GM21367 (cell line): Measurements from ENCODE around the gene GNAZ.
"Not testable (repeated sequence)": the region's sequence is repeated elsewhere in the genome, so short reads cannot be mapped to it uniquely, and the experiment has no call there.

Experiments
- ATAC-seq: cut with Tn5 transposase; IDR thresholded peaks from one replicate; pipeline ENCODE4 v1.9.1; 2021; ENCODE audit not compliant: unreplicated experiment

The GNAZ gene

DNA sequence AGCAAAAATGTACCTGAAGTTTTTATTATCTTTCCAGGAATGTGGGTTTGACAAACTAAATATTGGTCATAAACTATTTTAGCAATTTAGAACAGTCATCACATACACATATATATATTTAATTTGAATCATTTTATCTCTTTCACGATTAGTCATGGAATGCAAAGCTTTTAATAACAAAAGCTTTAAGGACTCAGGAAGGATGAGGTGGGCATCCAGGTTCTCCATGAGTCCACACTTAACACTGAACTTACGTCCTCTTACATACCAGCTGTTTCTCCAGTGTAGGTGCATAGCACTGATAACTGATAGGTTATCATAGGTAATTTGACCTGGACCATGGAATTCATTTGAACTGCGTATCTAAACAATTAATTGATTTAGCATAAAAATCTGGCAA, 28.1 kb upstream of the GNAZ start:
- no peak for ATAC-seq

DNA sequence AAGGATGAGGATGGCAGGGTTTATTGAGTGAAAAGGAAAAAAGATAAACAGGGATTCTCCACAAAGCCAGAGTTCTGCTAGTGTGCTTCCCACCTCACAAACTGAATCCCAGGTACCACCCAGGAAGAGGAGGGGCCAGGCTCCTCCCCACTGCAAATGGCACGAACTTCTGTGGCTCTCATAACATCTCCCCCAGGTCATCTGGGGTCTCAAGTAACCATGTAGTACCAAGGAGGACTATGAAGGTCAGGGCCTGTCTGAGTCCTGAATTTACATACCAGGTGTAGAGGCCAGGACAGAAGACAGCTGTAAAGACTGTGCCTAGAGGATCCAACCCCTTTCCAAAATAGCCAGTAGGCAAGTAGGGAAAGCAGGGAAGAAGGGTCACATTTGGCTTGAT, 25.7 kb upstream of the GNAZ start:
- ATAC-seq = no peak

DNA sequence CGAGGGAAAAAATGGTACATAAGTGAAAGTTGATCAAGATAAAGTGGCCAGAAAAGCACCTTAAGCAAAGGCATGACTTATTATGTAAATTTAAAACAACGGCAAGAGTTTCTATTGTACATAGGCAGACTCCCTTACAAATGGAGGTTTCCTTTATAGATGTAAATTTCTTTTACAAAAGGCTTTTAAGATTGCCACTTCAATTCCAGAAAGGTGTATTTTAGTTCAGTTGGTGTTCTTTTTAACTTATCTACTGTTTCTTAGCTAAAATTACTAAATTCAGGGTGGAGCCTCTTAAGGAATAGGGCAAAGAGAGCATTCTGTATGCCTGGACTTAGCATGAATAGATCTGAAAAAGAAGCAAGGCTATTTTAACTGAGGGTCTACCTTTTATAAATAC, 24.9 kb upstream of the GNAZ start:
- ATAC-seq = no peak

DNA sequence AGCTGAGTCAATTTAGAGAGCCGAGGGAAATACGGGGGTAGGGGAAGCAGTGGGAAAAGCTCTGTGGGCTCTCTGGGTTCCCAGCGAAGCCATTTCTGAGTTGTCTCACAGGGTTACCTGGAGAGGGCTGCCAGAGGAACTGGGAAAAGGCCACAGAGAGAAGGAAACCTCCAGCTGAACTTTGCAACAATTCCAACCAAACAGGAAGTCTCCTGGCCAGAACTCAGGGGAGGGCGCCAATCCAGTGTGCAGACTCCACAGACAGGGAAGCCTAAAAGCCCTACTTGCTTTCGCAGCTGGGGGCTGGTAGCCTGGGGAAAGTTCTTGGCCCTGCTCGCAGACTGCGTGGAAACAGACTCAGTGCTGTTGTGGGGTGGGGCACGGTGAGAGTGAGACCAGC, 23.1 kb upstream of the GNAZ start:
- ATAC-seq = no peak

DNA sequence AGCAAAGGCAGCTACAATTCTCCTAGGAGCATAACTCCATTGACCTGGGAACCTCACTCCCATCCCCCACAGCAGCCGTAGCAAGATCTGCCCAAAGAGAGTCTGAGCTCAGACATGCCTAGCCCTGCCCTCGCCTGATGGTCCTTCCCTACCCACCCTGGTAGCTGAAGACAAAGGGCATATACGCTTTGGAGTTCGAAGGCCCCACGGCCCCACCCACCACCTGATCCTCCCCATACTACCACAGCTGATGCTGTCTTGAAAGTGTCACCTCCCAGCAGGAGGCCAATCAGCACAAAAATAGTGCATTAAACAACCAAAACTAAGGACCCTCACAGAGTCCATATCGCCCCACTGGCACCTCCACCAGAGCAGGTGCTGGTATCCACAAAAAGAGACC, 22.6 kb upstream of the GNAZ start:
- ATAC-seq = no peak

DNA sequence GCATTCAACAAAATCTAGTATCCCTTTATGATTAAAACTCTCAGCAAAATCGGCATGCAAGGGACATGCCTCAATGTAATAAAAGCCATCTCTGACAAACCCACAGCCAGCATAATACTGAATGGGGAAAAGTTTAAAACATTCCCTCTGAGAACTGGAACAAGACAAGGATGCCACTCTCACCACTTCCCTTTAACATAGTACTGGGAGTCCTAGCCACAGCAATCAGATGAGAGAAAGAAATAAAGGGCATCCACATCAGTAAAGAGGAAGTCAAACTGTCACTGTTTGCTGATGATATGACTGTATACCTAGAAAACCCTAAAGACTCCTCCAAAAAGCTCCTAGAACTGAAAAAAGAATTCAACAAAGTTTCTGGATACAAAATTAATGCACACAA, 19.8 kb upstream of the GNAZ start:
- ATAC-seq = not testable (repeated sequence)

DNA sequence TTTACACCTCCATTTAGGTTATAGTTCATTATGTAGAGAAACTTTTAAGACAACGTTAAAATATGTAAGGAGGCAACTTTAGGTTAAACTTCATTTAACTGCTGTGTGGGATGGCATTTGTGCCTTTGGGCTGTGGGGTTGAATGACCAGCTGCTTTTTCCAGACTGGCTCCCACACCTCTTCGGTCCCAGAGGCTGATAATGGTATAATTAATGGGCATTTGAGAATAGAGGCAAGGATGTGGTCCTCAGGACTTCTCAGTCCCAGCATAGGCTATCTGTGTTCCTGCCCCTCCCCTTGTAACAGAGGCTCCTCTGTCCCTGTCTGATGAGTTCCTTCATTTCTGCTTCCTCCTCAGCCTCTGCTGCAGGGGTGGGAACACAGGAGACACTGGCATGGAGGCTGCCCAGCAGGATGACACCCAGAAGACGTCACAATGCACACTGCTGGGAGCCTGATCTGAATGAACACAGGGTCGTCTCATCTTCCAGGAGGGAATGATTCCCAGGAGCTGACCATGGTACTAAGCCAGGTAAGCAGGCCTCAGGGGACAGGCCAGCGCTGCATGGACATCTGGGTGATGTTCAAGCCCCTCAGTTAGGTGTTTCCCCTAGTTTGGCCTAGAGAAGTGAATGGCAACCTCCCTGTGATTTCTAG, 17.1 kb upstream of the GNAZ start:
- ATAC-seq = no peak

DNA sequence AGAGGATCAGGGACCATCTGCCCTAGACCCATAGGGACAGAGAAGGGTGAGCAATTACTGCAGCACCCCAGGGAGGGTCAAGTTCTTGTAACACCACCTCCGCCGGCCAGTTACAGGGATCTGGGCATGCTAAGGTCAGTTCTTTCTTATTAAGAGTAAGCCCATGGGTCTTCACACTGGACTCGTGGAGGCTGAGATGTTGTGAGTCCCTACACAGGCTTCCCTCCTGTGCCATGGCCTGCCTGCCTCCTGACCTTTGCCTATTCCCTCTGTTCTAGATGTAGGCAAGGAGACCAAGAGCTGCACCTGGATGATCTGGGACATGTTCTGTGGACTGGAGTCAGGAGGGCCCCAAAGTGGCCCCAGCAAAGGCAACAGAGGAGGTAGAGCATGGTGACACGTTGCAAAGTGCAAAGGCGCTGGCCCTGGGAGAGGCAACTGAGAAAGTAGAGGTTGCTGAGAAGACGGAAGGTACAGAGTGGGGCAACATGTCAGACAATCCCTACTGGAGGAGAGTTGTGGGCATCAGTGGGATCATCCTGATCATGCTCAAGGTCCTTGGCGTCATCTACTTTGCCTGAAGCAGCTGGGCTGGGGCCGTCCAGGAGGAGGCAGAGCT, 16.3 kb upstream of the GNAZ start:
- ATAC-seq = no peak

DNA sequence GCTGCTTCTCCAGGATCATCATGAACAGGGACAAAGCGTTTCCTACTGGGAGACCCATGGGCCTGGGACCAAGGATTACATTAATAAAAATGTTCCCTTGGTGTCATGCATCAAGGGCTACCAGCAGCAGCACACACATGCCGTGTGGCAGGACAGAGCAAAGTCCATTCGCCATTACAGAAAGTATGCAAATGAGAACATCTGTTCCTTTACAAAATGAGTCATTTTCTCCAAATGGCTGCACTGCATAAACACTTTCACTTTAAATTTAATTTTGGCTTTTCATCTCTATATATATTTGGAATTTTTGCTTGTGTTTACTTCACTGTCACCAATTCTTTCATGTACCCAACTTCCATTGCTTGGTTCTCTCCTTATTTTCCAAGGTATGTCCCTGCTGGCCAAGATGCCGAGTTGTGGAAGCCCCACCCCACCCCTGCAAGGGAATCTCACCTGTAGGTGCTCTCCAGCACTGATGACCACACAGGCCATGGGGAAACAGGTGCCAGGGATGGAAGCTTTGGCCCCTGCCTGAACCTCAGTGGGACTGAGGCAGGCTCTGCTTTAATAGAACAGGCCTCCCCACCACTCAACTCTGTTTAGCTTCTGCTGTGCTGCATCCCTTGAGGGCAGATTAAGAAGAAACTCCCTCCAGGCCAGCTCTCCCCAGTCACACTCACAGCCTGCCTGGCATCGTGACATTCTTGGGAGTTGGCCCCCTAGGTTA, 15.6 kb upstream of the GNAZ start:
- ATAC-seq = no peak

DNA sequence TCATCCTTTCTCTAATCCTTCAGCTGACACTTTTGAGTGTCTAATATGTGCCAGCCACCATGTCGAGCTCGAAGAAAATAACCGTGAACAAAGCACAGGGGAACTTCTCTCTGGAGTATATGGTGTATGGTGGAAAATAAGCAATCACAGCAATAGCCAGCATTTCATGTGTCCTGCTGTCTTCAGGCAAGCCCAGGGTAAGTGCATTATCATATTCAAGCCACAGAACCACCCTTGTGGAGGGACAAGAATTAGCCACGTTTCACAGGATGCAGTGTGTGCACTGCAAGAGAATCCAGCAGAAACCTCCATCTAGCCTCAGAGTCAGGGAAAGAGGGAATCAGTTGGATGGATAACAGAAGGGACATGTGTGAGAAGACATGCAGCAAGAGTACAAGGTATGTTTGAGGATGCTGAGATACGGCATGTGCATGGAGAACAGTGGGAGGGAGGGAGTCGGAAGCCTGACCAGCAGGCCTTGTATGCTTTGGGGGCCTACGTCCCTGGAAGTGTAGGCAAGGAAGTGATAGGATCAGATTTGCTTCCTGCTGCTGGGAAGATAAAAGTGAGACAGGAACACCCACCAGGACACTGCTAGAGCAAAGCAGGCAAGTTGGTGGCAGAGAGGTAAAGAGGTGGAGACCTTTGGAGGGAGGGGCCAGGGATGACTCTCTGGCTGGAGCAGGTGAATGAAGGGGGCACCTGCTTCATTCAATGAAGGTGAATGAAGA, 14.7 kb upstream of the GNAZ start:
- no peak for ATAC-seq

DNA sequence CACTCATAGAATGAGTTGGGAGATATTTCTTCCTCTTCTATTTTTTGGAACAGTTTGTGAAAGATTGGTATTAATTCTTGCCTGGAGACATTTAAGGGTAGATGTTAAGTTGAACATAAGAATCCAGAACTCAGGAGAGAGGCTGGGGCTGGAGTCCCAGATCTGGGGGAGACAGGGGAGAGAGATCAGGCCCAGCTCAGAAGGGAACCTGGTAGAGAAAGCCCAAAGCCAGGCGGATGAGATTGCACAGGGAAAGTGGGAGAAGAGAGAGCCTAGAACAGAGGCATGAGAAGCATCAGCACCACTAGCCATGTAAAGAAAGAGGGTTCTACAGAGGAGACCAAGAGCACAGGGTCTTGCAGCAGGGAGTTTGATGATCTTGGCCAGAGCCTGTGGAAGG, 13.0 kb upstream of the GNAZ start:
- no peak for ATAC-seq

DNA sequence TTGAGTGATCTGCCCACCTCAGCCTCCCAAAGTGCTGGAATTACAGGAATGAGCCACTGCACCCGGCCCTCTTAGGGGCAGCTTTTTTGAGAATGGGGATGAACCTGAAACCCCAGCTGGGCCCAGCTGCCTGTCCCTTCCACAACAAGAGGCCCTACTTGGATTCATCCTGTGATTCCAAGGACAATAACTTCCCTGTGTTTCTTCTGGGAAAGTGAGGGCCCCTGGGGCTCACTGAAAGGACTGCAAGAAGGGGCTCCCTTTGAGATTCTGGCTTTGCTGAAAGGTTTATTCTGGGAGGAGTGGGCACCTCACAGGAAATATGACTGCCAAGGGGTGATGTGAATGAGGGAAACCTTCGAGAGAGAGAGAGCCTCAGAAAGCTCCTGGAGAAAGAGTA, 12.3 kb upstream of the GNAZ start:
- ATAC-seq = no peak

DNA sequence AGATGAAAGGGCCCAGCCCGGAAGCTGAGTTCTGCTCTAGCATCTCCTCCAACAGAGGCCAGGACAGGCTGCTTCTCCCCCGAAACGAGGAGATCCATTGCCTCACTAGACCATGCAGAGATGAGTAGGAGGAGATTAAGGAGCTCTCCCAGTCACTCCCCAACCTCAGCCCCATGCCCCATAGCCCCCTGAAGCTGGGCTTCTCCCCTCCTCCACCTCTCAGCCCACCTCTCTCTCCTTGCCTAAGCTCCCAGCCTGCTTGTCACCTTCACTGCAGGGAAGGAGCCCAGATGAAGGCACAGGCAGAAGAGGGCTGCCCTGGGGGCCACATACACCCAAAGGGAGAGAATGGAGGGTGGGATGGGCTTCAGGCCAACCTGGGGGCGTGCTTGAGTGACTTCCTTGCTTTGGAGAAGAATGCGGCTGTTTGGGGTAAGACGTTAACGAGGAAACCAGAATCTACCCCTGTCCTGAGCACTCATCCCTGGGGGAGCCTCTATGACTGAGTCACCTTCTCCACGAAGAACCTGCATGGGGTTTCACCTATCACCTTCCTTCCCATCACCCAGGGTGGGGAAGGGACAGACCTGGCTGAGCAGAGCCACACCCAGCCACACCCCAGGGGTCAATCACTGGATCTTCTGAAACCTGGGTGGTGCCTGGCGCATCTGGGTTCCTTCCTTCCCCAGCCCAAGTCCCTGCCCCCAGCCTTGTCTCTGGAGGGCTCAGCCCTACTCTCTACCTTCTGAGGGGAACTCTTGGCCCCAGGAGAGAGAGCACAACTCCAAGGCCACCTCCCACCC, 11.6 kb upstream of the GNAZ start:
- ATAC-seq = no peak

DNA sequence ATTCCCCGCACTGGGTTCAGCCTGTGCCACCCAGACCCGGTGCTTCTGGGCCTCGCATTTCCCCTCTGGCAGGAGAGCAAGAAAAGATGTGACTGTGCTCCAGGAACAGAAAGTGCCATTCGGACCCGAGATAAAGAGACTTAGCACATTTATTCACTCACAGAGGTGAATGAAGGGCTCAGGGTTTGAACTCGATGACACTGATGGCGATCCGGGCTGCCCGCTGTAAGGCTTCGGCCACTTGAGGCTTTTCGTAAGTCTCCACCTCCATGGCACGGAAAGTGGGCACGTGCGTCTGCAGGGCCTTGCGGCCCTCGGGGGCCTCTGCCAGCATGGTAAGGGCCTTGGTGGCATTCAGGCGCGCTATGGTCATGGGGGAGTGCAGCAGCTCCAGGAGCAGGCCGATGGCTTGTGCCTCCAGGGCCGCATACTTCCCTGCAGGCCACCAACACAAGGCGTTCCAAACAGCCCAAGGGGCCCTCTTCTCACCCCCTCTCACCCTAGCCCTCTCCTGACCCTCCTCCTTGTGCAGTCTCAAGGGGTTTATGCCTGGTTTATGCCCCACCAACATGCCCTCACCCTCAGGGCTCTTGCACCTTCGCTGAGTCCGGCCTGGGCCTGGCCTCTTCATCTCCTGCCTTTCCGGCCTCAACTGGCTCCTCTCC, 10.9 kb upstream of the GNAZ start:
- ATAC-seq = no peak

DNA sequence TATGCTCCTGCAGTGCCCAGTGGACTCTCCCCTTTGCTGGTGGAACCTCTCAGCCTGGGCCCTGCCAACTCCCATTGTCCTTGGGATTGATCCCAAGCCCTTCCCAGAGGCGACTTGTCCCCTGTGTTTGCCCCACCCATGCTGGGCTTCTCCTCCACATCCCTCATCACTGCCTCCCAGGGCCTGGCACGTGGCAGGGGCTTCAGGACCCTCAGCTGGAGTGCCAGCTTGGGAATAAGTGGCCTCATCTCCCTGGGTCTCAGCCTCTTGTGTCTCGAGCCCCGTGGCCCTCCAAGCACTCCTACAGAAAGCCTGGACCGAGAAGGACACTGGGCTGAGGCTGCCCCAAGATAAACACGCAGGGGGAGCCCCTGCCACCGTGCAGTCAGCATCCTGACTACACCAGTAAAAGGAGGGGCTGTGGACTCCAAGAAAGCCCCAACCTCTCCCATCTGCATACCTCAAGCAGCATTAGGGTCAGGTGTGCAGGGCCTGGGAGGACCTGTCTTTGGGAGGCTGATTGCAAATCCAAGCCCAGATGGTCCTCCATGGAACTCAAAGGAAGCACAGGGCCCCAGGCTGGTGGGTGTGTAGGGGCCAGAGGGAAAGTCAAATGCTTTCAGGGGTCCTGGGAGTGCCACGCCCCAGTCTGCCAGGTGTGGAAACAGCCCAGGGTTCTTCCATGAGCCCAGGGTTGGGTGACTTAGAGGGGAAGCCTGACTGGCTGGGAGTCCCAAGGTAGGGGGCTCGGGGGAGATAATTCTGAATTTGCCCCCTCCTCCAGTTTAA, 9.5 kb upstream of the GNAZ start:
- no peak for ATAC-seq

DNA sequence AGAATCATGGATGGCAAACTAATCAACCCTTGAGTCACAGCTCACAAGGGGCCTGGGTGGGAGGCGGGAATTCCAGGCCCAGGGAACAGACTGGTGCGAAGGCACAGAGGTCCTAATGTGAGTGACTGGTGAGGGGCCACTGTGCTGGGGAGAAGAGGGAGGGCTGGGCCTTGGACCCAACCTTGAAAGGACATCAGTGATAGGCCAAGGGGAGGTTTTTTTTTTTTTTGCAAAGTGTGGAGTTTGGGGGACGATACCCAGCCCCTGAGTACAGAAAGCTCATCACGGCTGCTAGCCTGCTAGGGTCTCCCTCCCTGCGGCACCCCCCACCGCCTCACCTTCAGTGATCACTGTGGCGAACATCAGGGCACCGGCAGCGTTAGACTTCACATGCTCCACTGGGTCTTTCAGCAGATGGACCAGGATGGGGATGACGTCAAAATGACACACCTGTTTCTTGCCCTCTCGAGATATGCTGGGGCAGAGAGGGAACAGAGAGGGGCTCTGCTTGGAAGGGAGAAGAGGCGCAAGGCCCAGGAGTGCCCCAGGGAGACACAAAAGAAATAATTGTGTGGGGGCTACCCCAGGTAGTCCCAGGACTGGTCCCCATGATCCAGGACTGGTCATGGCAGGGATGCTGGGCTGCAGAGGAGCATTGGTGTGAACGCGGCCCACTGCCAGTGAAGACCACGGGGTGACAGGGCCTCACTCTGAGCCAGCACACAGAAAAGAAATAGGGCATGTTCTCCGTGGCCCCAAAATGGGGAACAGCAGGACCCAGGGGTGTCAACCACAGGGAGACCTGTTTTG, 8.6 kb upstream of the GNAZ start:
- ATAC-seq = no peak

DNA sequence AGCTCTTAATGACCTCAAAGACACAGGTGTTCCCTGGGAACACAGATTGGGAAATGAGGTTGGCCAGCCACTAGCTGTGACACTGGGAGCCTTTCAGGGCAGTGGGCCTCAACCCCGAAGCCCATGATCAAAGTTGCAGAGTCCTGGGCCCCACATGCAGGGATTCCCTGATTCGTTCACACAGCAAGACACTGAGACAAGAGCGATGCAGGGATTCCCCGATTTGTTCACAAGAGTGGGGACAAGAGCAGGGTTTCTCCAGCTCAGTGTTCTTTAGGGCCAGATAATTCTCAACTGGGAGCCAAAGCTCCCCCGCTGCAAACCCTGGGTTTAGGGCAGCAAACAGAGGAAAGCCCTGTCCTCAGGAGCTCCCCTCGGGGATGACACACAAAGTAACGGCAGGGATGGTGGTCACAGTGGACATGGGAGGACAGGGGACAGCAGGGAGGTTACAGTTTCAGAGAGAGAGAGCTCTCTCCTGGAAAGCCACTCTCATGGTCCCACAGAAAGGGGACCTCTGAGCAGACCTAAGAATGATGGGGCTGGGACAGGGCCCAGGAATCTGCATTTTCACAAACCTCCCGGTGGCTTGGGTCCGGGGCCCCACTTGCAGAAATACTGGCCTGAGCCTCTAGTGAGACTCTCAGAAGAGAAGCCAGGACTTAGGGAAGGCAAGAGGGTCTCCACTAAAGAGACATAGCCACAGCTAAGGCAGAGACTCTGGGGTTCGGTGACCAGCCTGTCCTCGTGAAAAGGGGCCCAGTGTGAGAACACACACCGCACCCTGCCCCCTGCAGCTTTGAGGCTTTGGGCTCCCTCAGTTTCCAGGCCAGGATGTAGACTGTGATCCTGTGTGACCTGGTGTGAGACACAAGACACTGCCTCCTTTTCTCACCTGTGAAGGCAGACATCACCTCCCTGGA, 7.4 kb upstream of the GNAZ start:
- ATAC-seq = no peak
